HepG2 (cell line): ENCODE measurements around the gene RNF208. TPM values are rescaled to one million over a fixed set of nuclear protein-coding genes. Genes with fewer than 3 reads are reported as not detected.

Experiments used
- ATRX ChIP-seq: sonication (generic); formaldehyde crosslinking; IDR thresholded peaks from 2 replicates; pipeline ENCODE4 v1.4.0; 2020; ENCODE audit warnings: missing genetic modification reagents, borderline replicate concordance
- DMAP1 ChIP-seq: IDR thresholded peaks from 2 replicates; pipeline ENCODE4 v1.6.1; 2016
- FOXA1 ChIP-seq, 2 experiments: fragments of 450-650 bp in 1 of 2; sonication (generic) in 1 of 2; formaldehyde crosslinking in 1 of 2; IDR thresholded peaks; 2 replicates each; pipeline versions ENCODE4 v1.4.0 to v1.6.1; 2016 to 2020; ENCODE audit warnings: missing genetic modification reagents in 1 of 2
- HDAC6 ChIP-seq: fragments of 200-600 bp; sonication (generic); IDR thresholded peaks from 2 replicates; pipeline ENCODE4 v1.7.0; 2017; ENCODE audit warnings: mild to moderate bottlenecking, antibody characterized with exemption, low read length, low read depth
- NR2F6 ChIP-seq, 2 experiments: IDR thresholded peaks; 2 replicates each; pipeline ENCODE4 v1.6.1; 2016; ENCODE audit warnings: antibody characterized with exemption in 1 of 2, mild to moderate bottlenecking in 1 of 2
- SIX1 ChIP-seq: sonication (generic); formaldehyde crosslinking; IDR thresholded peaks from 2 replicates; pipeline ENCODE4 v1.4.0; 2020; ENCODE audit warnings: missing genetic modification reagents, borderline replicate concordance
- STAG1 ChIP-seq: sonication (generic); formaldehyde crosslinking; IDR thresholded peaks from 2 replicates; pipeline ENCODE4 v1.4.0; 2020; ENCODE audit warnings: missing genetic modification reagents
- TP53 ChIP-seq: sonication (generic); formaldehyde crosslinking; conservative IDR thresholded peaks from 2 replicates; pipeline ENCODE4 v1.4.0; 2020; ENCODE audit warnings: missing genetic modification reagents
- YEATS4 ChIP-seq: sonication (generic); formaldehyde crosslinking; IDR thresholded peaks from 2 replicates; pipeline ENCODE4 v1.4.0; 2020; ENCODE audit warnings: missing genetic modification reagents, borderline replicate concordance
- ZC3H13 ChIP-seq: sonication (generic); formaldehyde crosslinking; IDR thresholded peaks from 2 replicates; pipeline ENCODE4 v1.8.1; 2023; ENCODE audit warnings: mild to moderate bottlenecking, missing genetic modification reagents, moderate library complexity
- ZNF12 ChIP-seq: sonication (generic); formaldehyde crosslinking; IDR thresholded peaks from 2 replicates; pipeline ENCODE4 v1.5.0; 2020; ENCODE audit warnings: missing genetic modification reagents
- ZNF34 ChIP-seq: sonication (generic); formaldehyde crosslinking; IDR thresholded peaks from 2 replicates; pipeline ENCODE4 v1.4.0; 2020; ENCODE audit warnings: mild to moderate bottlenecking, missing genetic modification reagents, borderline replicate concordance
- polyA plus RNA-seq, 8 experiments: library from polyadenylated mRNA; depleted of rRNA in 3 of 8; stranded (reverse) in 7 of 8; unstranded in 1 of 8; fragments of >200 nt; fragmentation: Illumina TruSeq in 4 of 8; extraction: Trizol in 4 of 8; gene quantifications; 2 replicates each; pipeline versions ENCODE4 v1.2.1 to v1.2.3, GENCODE V29; 2011 to 2016; ENCODE audit warnings: low read depth in 4 of 8, missing spikeins in 1 of 8, mixed read lengths in 1 of 8; ENCODE audit not compliant: insufficient read depth in 1 of 8
- total RNA-seq, 5 experiments: library from RNA; depleted of rRNA; stranded (reverse); fragments of >200 nt; fragmentation: Illumina TruSeq; extraction: Trizol; gene quantifications; 2 replicates each; pipeline ENCODE4 v1.2.3, GENCODE V29; 2016; ENCODE audit warnings: low read depth in 1 of 5
- TF ChIP-seq, protein P1 (sequence below): sonication (generic); formaldehyde crosslinking; IDR thresholded peaks from 2 replicates; pipeline ENCODE4 v1.4.0; 2020; ENCODE audit warnings: missing genetic modification reagents
- TF ChIP-seq, protein P2 (sequence below): IDR thresholded peaks from 2 replicates; pipeline ENCODE4 v1.6.1; 2016; ENCODE audit warnings: low read depth
- TF ChIP-seq, protein P3 (sequence below): sonication (generic); formaldehyde crosslinking; IDR thresholded peaks from 2 replicates; pipeline ENCODE4 v1.4.0; 2020; ENCODE audit warnings: missing genetic modification reagents
- TF ChIP-seq, protein P4 (sequence below): sonication (generic); formaldehyde crosslinking; IDR thresholded peaks from 2 replicates; pipeline ENCODE4 v1.5.0; 2020; ENCODE audit warnings: mild to moderate bottlenecking, missing genetic modification reagents, borderline replicate concordance

RNF208 gene
- total and polyA plus RNA-seq, 2 of the 13 experiments (the other 11 are each of a cell fraction or from before 2014, with no cell fraction given), result 1.6 to 2.1 TPM

DNA sequence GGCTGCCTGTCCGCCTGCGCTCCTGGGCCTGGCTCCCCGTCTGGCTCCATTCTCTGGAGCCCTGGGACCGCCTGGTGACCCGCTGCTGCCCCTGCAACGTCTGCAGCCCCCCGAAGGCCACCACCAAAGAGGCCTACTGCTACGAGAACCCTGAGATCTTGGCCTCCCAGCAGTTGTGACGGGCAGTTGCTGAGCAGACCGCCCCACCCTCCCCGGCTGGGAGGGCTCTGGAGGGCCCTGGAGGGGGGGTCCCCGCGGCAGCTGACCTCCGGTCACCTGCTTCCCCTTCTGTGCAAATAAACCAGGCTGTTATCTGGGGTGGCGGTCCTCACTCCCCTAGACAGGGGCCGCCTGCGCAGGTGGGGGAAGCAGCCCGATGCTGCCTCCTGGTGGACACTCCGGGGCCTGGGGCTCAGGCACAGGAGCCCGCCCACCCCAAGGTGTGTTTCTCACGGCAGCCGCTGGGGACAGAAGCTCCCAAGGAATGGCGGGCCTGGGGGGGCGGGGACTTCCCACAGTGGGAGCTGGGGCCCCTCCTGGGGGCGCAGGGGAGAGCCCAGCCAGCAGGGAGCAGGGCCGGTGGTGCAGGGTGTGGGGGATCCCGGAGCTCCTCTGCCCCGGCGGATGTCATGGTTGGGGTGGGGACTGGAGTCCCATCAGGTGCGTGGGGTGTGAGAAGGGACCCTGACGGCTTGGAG lies 14.3 kb upstream of the RNF208 start (continued):
- TF ChIP-seq YEATS4 (CRISPR knock-in tag) (peak; percentile 64; the same call in 1 of the 2 replicates), NR2F6 (IDR thresholded peaks at IDR 0.05) (peak; percentile 91), NR2F6 (CRISPR knock-in tag; IDR thresholded peaks at IDR 0.05) (peak; percentile 90), SIX1 (CRISPR knock-in tag) (no peak), DMAP1 (CRISPR knock-in tag) (peak; percentile 68), ZC3H13 (CRISPR knock-in tag) (peak; percentile 91), HDAC6 (no peak), STAG1 (CRISPR knock-in tag) (peak; percentile 91), ZNF12 (CRISPR knock-in tag) (no peak), TP53 (CRISPR knock-in tag) (0 out of 2 replicates have a peak, but pooled peaks have one; percentile 45), FOXA1 (IDR thresholded peaks at IDR 0.05) (no peak), FOXA1 (CRISPR knock-in tag; IDR thresholded peaks at IDR 0.05) (peak; percentile 74), ZNF34 (CRISPR knock-in tag) (no peak), ATRX (CRISPR knock-in tag) (no peak)
- TF ChIP-seq, protein P1, sequence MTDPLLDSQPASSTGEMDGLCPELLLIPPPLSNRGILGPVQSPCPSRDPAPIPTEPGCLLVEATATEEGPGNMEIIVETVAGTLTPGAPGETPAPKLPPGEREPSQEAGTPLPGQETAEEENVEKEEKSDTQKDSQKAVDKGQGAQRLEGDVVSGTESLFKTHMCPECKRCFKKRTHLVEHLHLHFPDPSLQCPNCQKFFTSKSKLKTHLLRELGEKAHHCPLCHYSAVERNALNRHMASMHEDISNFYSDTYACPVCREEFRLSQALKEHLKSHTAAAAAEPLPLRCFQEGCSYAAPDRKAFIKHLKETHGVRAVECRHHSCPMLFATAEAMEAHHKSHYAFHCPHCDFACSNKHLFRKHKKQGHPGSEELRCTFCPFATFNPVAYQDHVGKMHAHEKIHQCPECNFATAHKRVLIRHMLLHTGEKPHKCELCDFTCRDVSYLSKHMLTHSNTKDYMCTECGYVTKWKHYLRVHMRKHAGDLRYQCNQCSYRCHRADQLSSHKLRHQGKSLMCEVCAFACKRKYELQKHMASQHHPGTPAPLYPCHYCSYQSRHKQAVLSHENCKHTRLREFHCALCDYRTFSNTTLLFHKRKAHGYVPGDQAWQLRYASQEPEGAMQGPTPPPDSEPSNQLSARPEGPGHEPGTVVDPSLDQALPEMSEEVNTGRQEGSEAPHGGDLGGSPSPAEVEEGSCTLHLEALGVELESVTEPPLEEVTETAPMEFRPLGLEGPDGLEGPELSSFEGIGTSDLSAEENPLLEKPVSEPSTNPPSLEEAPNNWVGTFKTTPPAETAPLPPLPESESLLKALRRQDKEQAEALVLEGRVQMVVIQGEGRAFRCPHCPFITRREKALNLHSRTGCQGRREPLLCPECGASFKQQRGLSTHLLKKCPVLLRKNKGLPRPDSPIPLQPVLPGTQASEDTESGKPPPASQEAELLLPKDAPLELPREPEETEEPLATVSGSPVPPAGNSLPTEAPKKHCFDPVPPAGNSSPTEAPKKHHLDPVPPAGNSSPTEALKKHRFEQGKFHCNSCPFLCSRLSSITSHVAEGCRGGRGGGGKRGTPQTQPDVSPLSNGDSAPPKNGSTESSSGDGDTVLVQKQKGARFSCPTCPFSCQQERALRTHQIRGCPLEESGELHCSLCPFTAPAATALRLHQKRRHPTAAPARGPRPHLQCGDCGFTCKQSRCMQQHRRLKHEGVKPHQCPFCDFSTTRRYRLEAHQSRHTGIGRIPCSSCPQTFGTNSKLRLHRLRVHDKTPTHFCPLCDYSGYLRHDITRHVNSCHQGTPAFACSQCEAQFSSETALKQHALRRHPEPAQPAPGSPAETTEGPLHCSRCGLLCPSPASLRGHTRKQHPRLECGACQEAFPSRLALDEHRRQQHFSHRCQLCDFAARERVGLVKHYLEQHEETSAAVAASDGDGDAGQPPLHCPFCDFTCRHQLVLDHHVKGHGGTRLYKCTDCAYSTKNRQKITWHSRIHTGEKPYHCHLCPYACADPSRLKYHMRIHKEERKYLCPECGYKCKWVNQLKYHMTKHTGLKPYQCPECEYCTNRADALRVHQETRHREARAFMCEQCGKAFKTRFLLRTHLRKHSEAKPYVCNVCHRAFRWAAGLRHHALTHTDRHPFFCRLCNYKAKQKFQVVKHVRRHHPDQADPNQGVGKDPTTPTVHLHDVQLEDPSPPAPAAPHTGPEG (CRISPR knock-in tag), result no peak; the same call in 1 of the 2 replicates
- TF ChIP-seq, protein P2, sequence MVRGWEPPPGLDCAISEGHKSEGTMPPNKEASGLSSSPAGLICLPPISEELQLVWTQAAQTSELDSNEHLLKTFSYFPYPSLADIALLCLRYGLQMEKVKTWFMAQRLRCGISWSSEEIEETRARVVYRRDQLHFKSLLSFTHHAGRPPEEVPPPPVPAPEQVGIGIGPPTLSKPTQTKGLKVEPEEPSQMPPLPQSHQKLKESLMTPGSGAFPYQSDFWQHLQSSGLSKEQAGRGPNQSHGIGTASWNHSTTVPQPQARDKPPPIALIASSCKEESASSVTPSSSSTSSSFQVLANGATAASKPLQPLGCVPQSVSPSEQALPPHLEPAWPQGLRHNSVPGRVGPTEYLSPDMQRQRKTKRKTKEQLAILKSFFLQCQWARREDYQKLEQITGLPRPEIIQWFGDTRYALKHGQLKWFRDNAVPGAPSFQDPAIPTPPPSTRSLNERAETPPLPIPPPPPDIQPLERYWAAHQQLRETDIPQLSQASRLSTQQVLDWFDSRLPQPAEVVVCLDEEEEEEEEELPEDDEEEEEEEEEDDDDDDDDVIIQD (CRISPR knock-in tag), result peak; percentile 74; the same call in 1 of the 2 replicates
- TF ChIP-seq, protein P3, sequence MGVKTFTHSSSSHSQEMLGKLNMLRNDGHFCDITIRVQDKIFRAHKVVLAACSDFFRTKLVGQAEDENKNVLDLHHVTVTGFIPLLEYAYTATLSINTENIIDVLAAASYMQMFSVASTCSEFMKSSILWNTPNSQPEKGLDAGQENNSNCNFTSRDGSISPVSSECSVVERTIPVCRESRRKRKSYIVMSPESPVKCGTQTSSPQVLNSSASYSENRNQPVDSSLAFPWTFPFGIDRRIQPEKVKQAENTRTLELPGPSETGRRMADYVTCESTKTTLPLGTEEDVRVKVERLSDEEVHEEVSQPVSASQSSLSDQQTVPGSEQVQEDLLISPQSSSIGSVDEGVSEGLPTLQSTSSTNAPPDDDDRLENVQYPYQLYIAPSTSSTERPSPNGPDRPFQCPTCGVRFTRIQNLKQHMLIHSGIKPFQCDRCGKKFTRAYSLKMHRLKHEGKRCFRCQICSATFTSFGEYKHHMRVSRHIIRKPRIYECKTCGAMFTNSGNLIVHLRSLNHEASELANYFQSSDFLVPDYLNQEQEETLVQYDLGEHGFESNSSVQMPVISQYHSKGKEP, result no peak
- TF ChIP-seq, protein P4, sequence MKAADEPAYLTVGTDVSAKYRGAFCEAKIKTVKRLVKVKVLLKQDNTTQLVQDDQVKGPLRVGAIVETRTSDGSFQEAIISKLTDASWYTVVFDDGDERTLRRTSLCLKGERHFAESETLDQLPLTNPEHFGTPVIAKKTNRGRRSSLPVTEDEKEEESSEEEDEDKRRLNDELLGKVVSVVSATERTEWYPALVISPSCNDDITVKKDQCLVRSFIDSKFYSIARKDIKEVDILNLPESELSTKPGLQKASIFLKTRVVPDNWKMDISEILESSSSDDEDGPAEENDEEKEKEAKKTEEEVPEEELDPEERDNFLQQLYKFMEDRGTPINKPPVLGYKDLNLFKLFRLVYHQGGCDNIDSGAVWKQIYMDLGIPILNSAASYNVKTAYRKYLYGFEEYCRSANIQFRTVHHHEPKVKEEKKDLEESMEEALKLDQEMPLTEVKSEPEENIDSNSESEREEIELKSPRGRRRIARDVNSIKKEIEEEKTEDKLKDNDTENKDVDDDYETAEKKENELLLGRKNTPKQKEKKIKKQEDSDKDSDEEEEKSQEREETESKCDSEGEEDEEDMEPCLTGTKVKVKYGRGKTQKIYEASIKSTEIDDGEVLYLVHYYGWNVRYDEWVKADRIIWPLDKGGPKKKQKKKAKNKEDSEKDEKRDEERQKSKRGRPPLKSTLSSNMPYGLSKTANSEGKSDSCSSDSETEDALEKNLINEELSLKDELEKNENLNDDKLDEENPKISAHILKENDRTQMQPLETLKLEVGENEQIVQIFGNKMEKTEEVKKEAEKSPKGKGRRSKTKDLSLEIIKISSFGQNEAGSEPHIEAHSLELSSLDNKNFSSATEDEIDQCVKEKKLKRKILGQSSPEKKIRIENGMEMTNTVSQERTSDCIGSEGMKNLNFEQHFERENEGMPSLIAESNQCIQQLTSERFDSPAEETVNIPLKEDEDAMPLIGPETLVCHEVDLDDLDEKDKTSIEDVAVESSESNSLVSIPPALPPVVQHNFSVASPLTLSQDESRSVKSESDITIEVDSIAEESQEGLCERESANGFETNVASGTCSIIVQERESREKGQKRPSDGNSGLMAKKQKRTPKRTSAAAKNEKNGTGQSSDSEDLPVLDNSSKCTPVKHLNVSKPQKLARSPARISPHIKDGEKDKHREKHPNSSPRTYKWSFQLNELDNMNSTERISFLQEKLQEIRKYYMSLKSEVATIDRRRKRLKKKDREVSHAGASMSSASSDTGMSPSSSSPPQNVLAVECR (CRISPR knock-in tag), result peak; percentile 85; the same call in 1 of the 2 replicates
